ENCODE results near the gene LRRC37A3.
"Not testable (repeated sequence)": the region's sequence is repeated elsewhere in the genome, so short reads cannot be mapped to it uniquely, and the experiment has no call there.

GRCh38 chr17:64808178-64808977 is 110.9 kb downstream of the LRRC37A3 start:
- not testable (repeated sequence) for TF ChIP-seq CTCF (IDR thresholded peaks at IDR 0.05; ENCODE audit: low read length); EZH2 (IDR thresholded peaks at IDR 0.05; ENCODE audit: borderline replicate concordance, low read length)

Data from OCI-LY1 (cell line).